Choroid plexus epithelial cell (primary cell): Measurements from ENCODE around the gene YAE1.

ENCODE experiments used
- DNase-seq: peaks from one replicate; pipeline ENCODE4 v3.0.0-alpha.2; 2010; ENCODE audit warnings: low read depth
- H3K4me3 ChIP-seq: 2 replicates; pipeline ENCODE4 v1.5.1; 2011; ENCODE audit warnings: low read depth, mild to moderate bottlenecking, control low read depth, low read length, moderate library complexity
- CTCF ChIP-seq: conservative IDR thresholded peaks from 2 replicates; pipeline ENCODE4 v1.5.1; 2011; ENCODE audit warnings: low read depth, mild to moderate bottlenecking, control low read depth, inconsistent platforms, low read length, moderate library complexity

The YAE1 gene, protein sequence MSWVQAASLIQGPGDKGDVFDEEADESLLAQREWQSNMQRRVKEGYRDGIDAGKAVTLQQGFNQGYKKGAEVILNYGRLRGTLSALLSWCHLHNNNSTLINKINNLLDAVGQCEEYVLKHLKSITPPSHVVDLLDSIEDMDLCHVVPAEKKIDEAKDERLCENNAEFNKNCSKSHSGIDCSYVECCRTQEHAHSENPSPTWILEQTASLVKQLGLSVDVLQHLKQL

DNA sequence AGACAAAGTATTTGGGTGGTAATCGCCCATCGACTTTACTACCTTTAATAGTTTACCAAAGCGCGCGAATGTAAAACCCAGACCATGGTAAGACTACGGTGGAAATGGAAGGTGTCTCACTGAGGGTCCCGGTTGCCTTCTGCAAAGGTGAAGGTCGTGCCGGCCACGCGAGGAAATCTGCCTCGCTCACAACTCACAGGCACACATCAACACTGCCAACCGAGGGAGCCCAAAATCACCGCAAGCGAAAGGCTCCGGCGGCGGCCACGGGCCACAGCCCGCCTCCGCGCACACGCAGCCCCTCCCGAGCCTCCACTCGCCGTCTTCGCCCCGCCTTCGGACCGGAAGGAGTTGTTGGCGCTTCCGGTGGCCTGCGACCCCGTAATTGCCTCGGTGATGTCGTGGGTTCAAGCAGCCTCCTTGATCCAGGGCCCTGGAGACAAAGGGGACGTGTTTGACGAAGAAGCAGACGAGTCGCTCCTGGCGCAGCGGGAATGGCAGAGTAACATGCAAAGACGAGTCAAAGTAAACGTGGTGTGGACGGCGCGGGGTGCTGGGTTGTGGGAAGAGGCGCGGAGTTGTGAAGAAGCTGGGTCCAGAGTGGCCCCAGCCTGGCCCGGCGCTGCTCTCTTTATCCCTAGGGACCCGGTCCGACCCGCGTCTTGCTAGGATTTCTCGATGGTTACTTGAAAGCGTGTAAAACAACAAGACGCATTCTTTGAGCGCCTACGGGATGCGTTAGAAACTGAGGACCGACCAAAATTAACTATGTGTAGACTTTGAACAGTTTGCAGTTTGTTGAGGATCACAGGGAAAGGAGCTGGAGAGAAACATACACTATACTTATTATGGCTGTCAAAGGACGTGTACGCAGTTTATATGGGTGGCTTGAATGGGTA, at the start of gene YAE1:
Gene YAE1, plus strand, starts transcription at position 382 of the 899 bp plus-strand sequence. Its CDS starts 15 bp downstream, at position 397.
- peak; percentile 69 for DNase-seq
- peak within 1 kb of the TSS; percentile 81 for H3K4me3 ChIP-seq
- no peak for TF ChIP-seq CTCF

DNA sequence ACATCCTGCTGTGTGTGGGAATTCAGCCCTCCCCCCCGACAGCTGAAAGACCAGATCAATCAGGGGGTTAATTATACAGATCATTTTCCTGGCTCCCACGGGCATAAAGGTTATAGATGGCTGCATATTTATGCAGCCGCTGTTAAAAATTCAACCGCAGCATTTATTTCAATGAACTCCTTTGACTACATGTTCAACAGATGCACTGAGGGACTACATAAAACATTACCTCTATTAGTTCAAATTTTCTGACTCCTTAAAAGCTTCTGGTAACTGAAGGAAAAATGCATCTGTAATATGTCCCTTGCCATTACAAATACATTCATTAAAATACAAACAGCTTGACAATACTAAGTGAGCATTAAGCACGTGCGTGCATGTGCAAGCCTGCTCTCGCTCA, 49.7 kb upstream of the YAE1 start:
- no peak for DNase-seq
- TF ChIP-seq CTCF: no peak
- no peak overlapping the region for H3K4me3 ChIP-seq

DNA sequence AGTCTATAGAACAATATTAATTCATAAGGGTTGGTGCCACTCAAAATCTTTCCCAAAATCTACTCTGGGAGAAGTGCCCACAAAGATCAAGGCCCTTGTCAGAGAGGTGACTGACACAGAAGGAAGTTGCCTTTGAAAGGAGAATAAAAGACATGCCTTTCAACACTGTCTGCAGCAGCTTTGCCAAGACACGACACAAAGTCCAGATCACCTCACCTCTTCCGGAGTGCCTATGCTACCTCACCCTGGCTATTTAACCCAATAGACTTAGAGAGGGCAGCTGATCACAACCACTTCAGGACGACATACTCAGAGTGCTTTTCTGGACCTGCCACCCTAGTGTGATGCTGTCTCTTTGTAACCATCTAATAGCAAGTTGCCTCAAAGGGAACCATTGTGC, 49.0 kb upstream of the YAE1 start:
- DNase-seq: no peak
- no peak for TF ChIP-seq CTCF
- no peak overlapping the region for H3K4me3 ChIP-seq

- no peak for DNase-seq
- no peak for TF ChIP-seq CTCF
- no peak overlapping the region for H3K4me3 ChIP-seq
Observed at GRCh38 chr7:39525926-39526325, 40.3 kb upstream of the YAE1 start.

- no peak overlapping the region for H3K4me3 ChIP-seq
- TF ChIP-seq CTCF: no peak
- no peak for DNase-seq
Observed at GRCh38 chr7:39526666-39527065, 39.5 kb upstream of the YAE1 start.

DNA sequence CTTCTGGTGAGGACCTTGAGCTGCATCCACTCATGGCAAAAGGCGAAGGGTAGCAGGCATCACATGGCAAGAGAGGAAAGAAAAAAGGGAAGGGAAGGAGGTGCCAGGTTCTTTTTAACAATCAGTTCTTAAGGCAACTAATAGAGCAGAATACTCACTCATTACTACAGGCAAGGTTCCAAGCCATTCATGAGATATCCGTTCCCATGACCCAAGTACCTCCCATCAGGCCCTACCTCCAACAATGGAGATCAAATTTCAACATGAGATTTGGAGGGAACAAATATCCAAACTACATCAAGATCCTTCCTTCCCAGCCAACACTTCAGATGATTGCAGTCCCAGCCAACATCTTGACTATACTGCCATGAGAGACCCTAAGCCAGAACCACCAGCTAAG, 38.9 kb upstream of the YAE1 start:
- H3K4me3 ChIP-seq: no peak overlapping the region
- DNase-seq: peak; percentile 35
- no peak for TF ChIP-seq CTCF
